ENCODE results near the gene CACNA2D1.

CACNA2D1 gene

GRCh38 chr7:81937091-81937490, 506.5 kb downstream of the CACNA2D1 start:
- TF ChIP-seq CTCF (IDR thresholded peaks at IDR 0.05), result no peak

GRCh38 chr7:81934596-81935301, 508.8 kb downstream of the CACNA2D1 start:
- no peak for TF ChIP-seq CTCF (IDR thresholded peaks at IDR 0.05)

- no peak for TF ChIP-seq CTCF (IDR thresholded peaks at IDR 0.05)
Observed at GRCh38 chr7:81932936-81933335, 510.6 kb downstream of the CACNA2D1 start.

GRCh38 chr7:81929386-81929785, 514.2 kb downstream of the CACNA2D1 start:
- TF ChIP-seq CTCF (IDR thresholded peaks at IDR 0.05), result no peak

GRCh38 chr7:81926154-81926553, 517.4 kb downstream of the CACNA2D1 start:
- no peak for TF ChIP-seq CTCF (IDR thresholded peaks at IDR 0.05)

GRCh38 chr7:81925530-81925929, 518.0 kb downstream of the CACNA2D1 start:
- TF ChIP-seq CTCF (IDR thresholded peaks at IDR 0.05), result no peak

- no peak for TF ChIP-seq CTCF (IDR thresholded peaks at IDR 0.05)
Observed at GRCh38 chr7:81924494-81924893, 519.1 kb downstream of the CACNA2D1 start.

GRCh38 chr7:81919494-81919893, 524.1 kb downstream of the CACNA2D1 start:
- TF ChIP-seq CTCF (IDR thresholded peaks at IDR 0.05), result no peak

Measured in LNCAP (cell line).